ENCODE results near the gene PPP1R9B. TPM values are rescaled to one million over a fixed set of nuclear protein-coding genes. Genes with fewer than 3 reads are reported as not detected.

Gene PPP1R9B
- total RNA-seq, 1 experiment from 2014 or later: 21.7 TPM

DNA sequence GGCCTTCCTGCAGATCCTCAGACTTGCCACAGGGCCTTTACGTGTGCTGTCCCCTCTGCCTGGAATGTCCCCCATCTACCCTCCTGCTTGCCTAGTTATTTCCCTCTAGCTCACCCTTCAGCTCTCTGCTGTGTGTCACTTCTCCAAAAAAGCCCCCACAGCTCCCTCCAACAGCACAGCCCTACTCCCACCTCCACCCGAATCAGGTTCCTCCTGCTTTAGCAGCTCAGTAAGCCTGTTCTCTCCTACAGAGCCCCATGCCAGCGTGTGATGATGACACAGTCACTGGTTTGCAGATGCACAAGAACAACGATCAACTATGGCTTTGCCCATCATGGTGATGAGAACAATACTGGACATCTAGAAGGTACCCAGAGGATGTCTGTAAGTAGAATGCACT, 13.4 kb downstream of the PPP1R9B start:
- H3K36me3 Mint-ChIP-seq: peaks cover 36% of the 10 kb centered on the region

More for the DNA sequence above, 13.4 kb downstream of the PPP1R9B start:
- Mint-ChIP-seq H3K4me3 (no peak overlapping the region), H3K9me3 (no peaks in the 10 kb centered on the region), H3K27me3 (ENCODE audit: low read depth) (peaks cover 5% of the 10 kb centered on the region; the same call in 1 of the 2 replicates), H3K27ac (no peak overlapping the region; the same call in 1 of the 2 replicates), H3K4me1 (peaks cover 27% of the 10 kb centered on the region)
- ChIA-PET POLR2A (no interaction called here), CTCF (interaction anchor here (0.8 to 1.9 kb wide), 7 partner anchors 9 to 260 kb away, joined by 3 to 10 read pairs (median 4); partner anchors contain the start of gene LRRC59)
- ATAC-seq (no peak), DNase-seq (ENCODE audit: low spot score) (no peak)
- TF ChIP-seq ZNF263 (CRISPR knock-in tag; IDR thresholded peaks at IDR 0.05; ENCODE audit: low read depth): no peak
- TF ChIP-seq SP1 (CRISPR knock-in tag; conservative IDR thresholded peaks at IDR 0.05): no peak
- TF ChIP-seq, protein P1, sequence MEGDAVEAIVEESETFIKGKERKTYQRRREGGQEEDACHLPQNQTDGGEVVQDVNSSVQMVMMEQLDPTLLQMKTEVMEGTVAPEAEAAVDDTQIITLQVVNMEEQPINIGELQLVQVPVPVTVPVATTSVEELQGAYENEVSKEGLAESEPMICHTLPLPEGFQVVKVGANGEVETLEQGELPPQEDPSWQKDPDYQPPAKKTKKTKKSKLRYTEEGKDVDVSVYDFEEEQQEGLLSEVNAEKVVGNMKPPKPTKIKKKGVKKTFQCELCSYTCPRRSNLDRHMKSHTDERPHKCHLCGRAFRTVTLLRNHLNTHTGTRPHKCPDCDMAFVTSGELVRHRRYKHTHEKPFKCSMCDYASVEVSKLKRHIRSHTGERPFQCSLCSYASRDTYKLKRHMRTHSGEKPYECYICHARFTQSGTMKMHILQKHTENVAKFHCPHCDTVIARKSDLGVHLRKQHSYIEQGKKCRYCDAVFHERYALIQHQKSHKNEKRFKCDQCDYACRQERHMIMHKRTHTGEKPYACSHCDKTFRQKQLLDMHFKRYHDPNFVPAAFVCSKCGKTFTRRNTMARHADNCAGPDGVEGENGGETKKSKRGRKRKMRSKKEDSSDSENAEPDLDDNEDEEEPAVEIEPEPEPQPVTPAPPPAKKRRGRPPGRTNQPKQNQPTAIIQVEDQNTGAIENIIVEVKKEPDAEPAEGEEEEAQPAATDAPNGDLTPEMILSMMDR (IDR thresholded peaks at IDR 0.05): no peak
- TF ChIP-seq CBFB (CRISPR knock-in tag; IDR thresholded peaks at IDR 0.05; ENCODE audit: low read depth): no peak
- TF ChIP-seq, protein P2, sequence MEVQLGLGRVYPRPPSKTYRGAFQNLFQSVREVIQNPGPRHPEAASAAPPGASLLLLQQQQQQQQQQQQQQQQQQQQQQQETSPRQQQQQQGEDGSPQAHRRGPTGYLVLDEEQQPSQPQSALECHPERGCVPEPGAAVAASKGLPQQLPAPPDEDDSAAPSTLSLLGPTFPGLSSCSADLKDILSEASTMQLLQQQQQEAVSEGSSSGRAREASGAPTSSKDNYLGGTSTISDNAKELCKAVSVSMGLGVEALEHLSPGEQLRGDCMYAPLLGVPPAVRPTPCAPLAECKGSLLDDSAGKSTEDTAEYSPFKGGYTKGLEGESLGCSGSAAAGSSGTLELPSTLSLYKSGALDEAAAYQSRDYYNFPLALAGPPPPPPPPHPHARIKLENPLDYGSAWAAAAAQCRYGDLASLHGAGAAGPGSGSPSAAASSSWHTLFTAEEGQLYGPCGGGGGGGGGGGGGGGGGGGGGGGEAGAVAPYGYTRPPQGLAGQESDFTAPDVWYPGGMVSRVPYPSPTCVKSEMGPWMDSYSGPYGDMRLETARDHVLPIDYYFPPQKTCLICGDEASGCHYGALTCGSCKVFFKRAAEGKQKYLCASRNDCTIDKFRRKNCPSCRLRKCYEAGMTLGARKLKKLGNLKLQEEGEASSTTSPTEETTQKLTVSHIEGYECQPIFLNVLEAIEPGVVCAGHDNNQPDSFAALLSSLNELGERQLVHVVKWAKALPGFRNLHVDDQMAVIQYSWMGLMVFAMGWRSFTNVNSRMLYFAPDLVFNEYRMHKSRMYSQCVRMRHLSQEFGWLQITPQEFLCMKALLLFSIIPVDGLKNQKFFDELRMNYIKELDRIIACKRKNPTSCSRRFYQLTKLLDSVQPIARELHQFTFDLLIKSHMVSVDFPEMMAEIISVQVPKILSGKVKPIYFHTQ (CRISPR knock-in tag; IDR thresholded peaks at IDR 0.05): no peak
- TF ChIP-seq FOXP1 (CRISPR knock-in tag; IDR thresholded peaks at IDR 0.05; ENCODE audit: borderline replicate concordance): no peak
- no peak for TF ChIP-seq JUN (CRISPR knock-in tag; IDR thresholded peaks at IDR 0.05)
- TF ChIP-seq, protein P3, sequence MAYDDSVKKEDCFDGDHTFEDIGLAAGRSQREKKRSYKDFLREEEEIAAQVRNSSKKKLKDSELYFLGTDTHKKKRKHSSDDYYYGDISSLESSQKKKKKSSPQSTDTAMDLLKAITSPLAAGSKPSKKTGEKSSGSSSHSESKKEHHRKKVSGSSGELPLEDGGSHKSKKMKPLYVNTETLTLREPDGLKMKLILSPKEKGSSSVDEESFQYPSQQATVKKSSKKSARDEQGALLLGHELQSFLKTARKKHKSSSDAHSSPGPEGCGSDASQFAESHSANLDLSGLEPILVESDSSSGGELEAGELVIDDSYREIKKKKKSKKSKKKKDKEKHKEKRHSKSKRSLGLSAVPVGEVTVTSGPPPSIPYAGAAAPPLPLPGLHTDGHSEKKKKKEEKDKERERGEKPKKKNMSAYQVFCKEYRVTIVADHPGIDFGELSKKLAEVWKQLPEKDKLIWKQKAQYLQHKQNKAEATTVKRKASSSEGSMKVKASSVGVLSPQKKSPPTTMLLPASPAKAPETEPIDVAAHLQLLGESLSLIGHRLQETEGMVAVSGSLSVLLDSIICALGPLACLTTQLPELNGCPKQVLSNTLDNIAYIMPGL (CRISPR knock-in tag; IDR thresholded peaks at IDR 0.05): no peak
- TF ChIP-seq IRF2 (CRISPR knock-in tag; IDR thresholded peaks at IDR 0.05; ENCODE audit: borderline replicate concordance, low read depth): no peak
- no peak for TF ChIP-seq PRRX2 (CRISPR knock-in tag; IDR thresholded peaks at IDR 0.05)
- TF ChIP-seq ATF1 (CRISPR knock-in tag; IDR thresholded peaks at IDR 0.05): no peak
- TF ChIP-seq ZNF219 (CRISPR knock-in tag; IDR thresholded peaks at IDR 0.05; ENCODE audit: borderline replicate concordance): no peak
- TF ChIP-seq, protein P4, sequence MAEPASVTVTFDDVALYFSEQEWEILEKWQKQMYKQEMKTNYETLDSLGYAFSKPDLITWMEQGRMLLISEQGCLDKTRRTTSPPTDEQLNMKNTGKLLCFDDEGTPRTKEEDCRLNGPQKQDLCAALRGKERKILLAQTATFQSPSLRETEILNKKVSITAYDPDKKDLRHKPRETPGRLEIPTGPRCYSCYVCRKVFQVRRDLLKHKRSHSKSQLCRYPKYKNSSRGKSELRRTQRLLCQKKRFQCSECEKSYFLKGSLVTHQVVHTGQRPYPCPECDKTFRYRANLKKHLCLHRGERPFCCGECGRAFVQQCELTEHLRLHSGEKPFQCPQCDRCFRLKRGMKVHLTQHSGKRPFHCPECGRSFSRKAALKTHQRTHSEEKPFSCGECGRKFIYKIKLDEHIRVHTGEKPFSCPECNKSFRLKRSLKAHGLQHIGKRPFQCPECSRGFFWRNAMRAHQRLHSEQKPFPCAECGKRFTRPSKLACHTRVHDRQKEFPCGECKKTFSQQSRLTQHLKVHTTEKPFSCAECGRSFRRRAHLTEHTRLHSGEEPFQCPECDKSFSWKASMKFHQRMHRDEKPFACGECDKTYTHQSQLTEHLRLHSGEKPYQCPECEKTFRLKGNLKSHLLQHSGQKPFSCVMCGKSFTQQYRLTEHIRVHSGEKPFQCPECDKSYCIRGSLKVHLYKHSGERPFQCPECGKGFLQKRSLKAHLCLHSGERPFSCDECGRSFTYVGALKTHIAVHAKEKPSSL (CRISPR knock-in tag; conservative IDR thresholded peaks at IDR 0.05): no peak
- TF ChIP-seq SMAD3 (CRISPR knock-in tag; IDR thresholded peaks at IDR 0.05; ENCODE audit: borderline replicate concordance): no peak
- TF ChIP-seq KAT7 (CRISPR knock-in tag; IDR thresholded peaks at IDR 0.05; ENCODE audit: borderline replicate concordance): no peak
- TF ChIP-seq, protein P5, sequence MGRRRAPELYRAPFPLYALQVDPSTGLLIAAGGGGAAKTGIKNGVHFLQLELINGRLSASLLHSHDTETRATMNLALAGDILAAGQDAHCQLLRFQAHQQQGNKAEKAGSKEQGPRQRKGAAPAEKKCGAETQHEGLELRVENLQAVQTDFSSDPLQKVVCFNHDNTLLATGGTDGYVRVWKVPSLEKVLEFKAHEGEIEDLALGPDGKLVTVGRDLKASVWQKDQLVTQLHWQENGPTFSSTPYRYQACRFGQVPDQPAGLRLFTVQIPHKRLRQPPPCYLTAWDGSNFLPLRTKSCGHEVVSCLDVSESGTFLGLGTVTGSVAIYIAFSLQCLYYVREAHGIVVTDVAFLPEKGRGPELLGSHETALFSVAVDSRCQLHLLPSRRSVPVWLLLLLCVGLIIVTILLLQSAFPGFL (CRISPR knock-in tag; IDR thresholded peaks at IDR 0.05; ENCODE audit: borderline replicate concordance): no peak
- no peak for TF ChIP-seq ZBTB21 (CRISPR knock-in tag; IDR thresholded peaks at IDR 0.05; ENCODE audit: borderline replicate concordance)
- TF ChIP-seq, protein P6, sequence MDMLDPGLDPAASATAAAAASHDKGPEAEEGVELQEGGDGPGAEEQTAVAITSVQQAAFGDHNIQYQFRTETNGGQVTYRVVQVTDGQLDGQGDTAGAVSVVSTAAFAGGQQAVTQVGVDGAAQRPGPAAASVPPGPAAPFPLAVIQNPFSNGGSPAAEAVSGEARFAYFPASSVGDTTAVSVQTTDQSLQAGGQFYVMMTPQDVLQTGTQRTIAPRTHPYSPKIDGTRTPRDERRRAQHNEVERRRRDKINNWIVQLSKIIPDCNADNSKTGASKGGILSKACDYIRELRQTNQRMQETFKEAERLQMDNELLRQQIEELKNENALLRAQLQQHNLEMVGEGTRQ (CRISPR knock-in tag; IDR thresholded peaks at IDR 0.05): no peak
- TF ChIP-seq MXD4 (CRISPR knock-in tag; IDR thresholded peaks at IDR 0.05; ENCODE audit: borderline replicate concordance): no peak
- TF ChIP-seq, protein P7, sequence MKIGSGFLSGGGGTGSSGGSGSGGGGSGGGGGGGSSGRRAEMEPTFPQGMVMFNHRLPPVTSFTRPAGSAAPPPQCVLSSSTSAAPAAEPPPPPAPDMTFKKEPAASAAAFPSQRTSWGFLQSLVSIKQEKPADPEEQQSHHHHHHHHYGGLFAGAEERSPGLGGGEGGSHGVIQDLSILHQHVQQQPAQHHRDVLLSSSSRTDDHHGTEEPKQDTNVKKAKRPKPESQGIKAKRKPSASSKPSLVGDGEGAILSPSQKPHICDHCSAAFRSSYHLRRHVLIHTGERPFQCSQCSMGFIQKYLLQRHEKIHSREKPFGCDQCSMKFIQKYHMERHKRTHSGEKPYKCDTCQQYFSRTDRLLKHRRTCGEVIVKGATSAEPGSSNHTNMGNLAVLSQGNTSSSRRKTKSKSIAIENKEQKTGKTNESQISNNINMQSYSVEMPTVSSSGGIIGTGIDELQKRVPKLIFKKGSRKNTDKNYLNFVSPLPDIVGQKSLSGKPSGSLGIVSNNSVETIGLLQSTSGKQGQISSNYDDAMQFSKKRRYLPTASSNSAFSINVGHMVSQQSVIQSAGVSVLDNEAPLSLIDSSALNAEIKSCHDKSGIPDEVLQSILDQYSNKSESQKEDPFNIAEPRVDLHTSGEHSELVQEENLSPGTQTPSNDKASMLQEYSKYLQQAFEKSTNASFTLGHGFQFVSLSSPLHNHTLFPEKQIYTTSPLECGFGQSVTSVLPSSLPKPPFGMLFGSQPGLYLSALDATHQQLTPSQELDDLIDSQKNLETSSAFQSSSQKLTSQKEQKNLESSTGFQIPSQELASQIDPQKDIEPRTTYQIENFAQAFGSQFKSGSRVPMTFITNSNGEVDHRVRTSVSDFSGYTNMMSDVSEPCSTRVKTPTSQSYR (CRISPR knock-in tag; IDR thresholded peaks at IDR 0.05): no peak

All from WTC11 (cell line).